ENCODE results near the gene C5AR2. TPM values are rescaled to one million over a fixed set of nuclear protein-coding genes. Genes with fewer than 3 reads are reported as not detected.

Gene C5AR2
- total RNA-seq, 1 experiment from 2014 or later: not detected

DNA sequence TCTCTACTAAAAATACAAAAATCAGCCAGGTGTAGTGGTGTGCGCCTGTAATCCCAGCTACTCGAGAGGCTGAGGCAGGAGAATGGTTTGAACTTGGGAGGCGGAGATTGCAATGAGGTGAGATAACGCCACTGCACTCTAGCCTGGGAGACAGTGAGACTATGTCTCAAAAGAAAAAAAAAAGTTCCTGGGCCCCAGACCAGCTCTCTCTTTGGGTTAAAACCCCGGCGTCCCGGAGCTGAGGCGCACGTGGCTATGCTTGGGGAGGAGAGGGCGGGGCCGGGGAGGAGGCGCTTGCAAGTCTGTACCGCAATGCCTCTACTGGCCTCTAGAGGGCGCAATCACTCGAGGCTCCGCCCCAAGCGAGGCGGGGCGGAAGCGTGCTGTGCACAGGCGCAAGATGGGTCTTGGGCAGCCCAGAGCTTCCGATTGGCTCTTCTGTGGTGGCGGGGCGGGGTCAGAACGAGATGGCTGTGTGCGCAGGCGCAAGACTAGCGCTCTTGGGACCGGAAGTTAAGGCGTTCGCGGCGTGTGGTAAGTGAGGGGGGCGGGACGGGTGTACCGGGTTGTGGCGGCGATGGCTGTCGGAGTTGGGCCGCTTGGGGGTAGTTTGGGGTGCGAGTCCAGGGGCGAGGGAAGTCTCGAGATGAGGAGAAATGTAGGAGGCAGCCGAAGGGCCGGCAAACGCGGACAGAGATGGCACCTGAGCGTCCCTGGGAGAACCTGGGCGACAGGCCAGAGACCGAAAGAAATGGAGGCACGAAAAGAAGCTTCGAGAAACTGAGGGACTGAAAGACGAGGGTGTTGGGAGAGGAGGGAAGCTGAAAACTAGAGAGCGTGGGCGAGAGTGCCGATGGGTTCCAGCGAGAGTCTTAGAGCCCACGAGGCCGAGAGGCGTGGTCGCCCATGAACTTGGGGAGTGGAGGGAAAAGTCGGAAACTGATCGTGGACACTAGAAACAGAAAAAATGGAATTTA is 17.1 kb downstream of the C5AR2 start, which contains the start of gene DHX34:
Gene DHX34 (plus strand): TSS at position 497 of the 977 bp plus-strand sequence. CDS start 3,716 bp downstream, outside the sequence.
- Histone ChIP-seq H3K9me3 (ENCODE audit: low read length) (no peaks in the 10 kb centered on the region), H2AFZ (ENCODE audit: low read length) (peak within 1 kb of the TSS; percentile 68), H3K4me1 (ENCODE audit: low read length) (peaks cover 30% of the 10 kb centered on the region), H3K4me2 (ENCODE audit: low read depth, low read length, poor library complexity, severe bottlenecking) (peak within 1 kb of the TSS; percentile 88), H3K79me2 (ENCODE audit: low read length) (peaks cover 46% of the 10 kb centered on the region), H3K36me3 (ENCODE audit: insufficient read depth, low read length) (peaks cover 19% of the 10 kb centered on the region; the same call in 1 of the 2 replicates), H4K20me1 (ENCODE audit: insufficient read depth, low read depth, low read length) (no peaks in the 10 kb centered on the region), H3K9me2 (replicated peaks; ENCODE audit: insufficient read depth, low read length) (no peaks in the 10 kb centered on the region), H3K4me3 (ENCODE audit: low read length) (peak within 1 kb of the TSS; percentile 87), H3K9ac (ENCODE audit: low read length) (peak within 1 kb of the TSS; percentile 95), H3K27ac (ENCODE audit: low read length) (peak within 1 kb of the TSS; percentile 56), H3K27me3 (ENCODE audit: low read length) (no peaks in the 10 kb centered on the region)
- DNase-seq: peak; percentile 100

DNA sequence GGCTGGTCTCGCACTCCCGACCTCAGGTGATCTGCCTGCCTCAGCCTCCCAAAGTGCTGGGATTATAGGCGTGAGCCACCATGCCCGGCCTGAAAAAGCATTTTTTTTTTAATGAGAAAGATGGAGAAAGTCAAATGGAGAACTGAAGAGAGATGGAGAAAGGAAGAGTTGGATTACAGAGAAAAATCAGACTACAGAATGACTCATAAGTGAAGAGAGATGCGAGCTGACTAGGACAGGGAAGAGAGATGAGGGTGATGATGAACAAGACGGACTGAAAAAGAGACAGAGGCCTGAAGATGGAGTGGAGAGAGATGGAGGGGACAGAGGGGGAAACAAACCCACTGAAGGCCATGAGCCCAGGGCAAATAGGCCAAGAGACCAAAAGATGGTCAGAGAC is 18.7 kb downstream of the C5AR2 start:
- no peaks in the 10 kb centered on the region for H3K27me3 ChIP-seq (ENCODE audit: low read length)
- H3K36me3 ChIP-seq (ENCODE audit: insufficient read depth, low read length): peaks cover 19% of the 10 kb centered on the region; the same call in 1 of the 2 replicates
- H3K27ac ChIP-seq (ENCODE audit: low read length): no peak overlapping the region
- no peak overlapping the region for H2AFZ ChIP-seq (ENCODE audit: low read length)
- H3K4me3 ChIP-seq (ENCODE audit: low read length): peak overlapping the region; percentile 87; the same call in 1 of the 2 replicates
- H3K9me3 ChIP-seq (ENCODE audit: low read length): no peaks in the 10 kb centered on the region
- H3K9ac ChIP-seq (ENCODE audit: low read length): peak overlapping the region; percentile 12; the same call in 1 of the 2 replicates
- H3K9me2 ChIP-seq (replicated peaks; ENCODE audit: insufficient read depth, low read length): no peaks in the 10 kb centered on the region
- peak overlapping the region; percentile 88 for H3K4me2 ChIP-seq (ENCODE audit: low read depth, low read length, poor library complexity, severe bottlenecking)
- H3K79me2 ChIP-seq (ENCODE audit: low read length): peaks cover 50% of the 10 kb centered on the region
- peaks cover 30% of the 10 kb centered on the region for H3K4me1 ChIP-seq (ENCODE audit: low read length)
- no peak for DNase-seq
- no peaks in the 10 kb centered on the region for H4K20me1 ChIP-seq (ENCODE audit: insufficient read depth, low read depth, low read length)

DNA sequence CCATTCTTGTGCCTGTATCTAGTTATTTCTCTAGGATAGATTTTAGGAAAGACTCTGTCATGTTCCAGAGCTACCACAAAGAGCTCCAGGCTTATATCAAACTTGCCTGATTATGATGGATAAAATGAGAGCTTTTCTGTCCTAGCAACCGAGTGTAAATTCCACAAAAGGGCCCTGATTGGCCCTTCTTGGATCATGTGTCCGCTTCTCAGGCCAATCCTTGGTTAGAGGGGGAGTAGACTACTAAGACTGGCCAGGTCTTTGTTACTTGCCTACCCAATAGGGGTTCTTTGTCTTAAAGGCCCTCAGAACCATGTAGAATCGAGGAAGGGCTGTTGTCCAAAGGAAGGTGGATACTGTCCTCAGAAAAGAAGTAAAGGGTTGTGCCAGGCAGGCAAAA is 19.6 kb downstream of the C5AR2 start:
- no peaks in the 10 kb centered on the region for H3K27me3 ChIP-seq (ENCODE audit: low read length)

DNA sequence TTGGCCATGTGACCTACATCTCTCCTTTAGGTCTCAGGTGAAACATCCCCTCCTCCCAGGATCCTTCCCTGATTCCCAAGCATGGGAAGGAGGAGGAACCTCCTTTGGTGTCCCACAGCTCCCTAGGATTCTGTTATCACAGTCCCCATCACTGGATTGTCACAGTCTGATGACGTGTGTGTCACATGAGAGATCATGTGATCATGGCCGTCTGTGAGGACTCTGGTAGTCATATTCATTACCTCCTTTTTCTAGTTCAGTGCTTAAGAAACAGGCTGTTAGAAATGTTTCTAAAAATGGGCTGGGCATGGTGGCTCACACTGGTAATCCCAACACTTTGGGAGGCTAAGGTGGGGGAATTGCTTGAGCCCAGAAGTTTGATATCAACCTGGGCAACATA is 20.1 kb downstream of the C5AR2 start:
- no peak for DNase-seq
- 0 out of 2 replicates have a peak, but pooled peaks cover 4% of the 10 kb centered on the region for H4K20me1 ChIP-seq (ENCODE audit: insufficient read depth, low read depth, low read length)
- no peaks in the 10 kb centered on the region for H3K27me3 ChIP-seq (ENCODE audit: low read length)
- no peak overlapping the region for H3K4me2 ChIP-seq (ENCODE audit: low read depth, low read length, poor library complexity, severe bottlenecking)
- no peak overlapping the region for H3K27ac ChIP-seq (ENCODE audit: low read length)
- H3K79me2 ChIP-seq (ENCODE audit: low read length): peaks cover 50% of the 10 kb centered on the region
- no peak overlapping the region for H2AFZ ChIP-seq (ENCODE audit: low read length)
- H3K36me3 ChIP-seq (ENCODE audit: insufficient read depth, low read length): peaks cover 28% of the 10 kb centered on the region; the same call in 1 of the 2 replicates
- no peak overlapping the region for H3K9ac ChIP-seq (ENCODE audit: low read length)
- no peaks in the 10 kb centered on the region for H3K9me3 ChIP-seq (ENCODE audit: low read length)
- peaks cover 24% of the 10 kb centered on the region for H3K4me1 ChIP-seq (ENCODE audit: low read length)
- no peaks in the 10 kb centered on the region for H3K9me2 ChIP-seq (replicated peaks; ENCODE audit: insufficient read depth, low read length)
- H3K4me3 ChIP-seq (ENCODE audit: low read length): no peak overlapping the region

More for the DNA sequence above, 19.6 kb downstream of the C5AR2 start:
- H3K36me3 ChIP-seq (ENCODE audit: insufficient read depth, low read length): peaks cover 24% of the 10 kb centered on the region; the same call in 1 of the 2 replicates
- H3K9me3 ChIP-seq (ENCODE audit: low read length): no peaks in the 10 kb centered on the region
- H3K4me2 ChIP-seq (ENCODE audit: low read depth, low read length, poor library complexity, severe bottlenecking): no peak overlapping the region
- peak; percentile 76 for DNase-seq
- no peak overlapping the region for H3K9ac ChIP-seq (ENCODE audit: low read length)
- peaks cover 50% of the 10 kb centered on the region for H3K79me2 ChIP-seq (ENCODE audit: low read length)
- H3K9me2 ChIP-seq (replicated peaks; ENCODE audit: insufficient read depth, low read length): no peaks in the 10 kb centered on the region
- H3K27ac ChIP-seq (ENCODE audit: low read length): no peak overlapping the region
- H3K4me1 ChIP-seq (ENCODE audit: low read length): peaks cover 28% of the 10 kb centered on the region
- H2AFZ ChIP-seq (ENCODE audit: low read length): no peak overlapping the region
- H3K4me3 ChIP-seq (ENCODE audit: low read length): no peak overlapping the region
- H4K20me1 ChIP-seq (ENCODE audit: insufficient read depth, low read depth, low read length): no peaks in the 10 kb centered on the region

DNA sequence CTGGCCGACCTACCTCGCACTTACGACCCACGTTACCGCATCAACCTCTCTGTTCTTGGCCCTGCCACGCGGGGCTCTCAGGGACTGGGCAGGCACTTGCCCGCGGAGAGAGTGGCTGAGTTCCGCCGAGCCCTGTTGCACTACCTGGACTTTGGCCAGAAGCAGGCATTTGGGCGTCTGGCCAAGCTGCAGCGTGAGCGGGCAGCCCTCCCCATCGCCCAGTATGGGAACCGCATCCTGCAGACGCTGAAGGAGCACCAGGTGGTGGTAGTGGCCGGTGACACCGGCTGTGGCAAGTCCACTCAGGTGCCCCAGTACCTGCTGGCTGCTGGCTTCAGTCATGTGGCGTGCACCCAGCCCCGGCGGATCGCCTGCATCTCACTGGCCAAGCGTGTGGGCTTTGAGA is 21.3 kb downstream of the C5AR2 start:
- H3K4me2 ChIP-seq (ENCODE audit: low read depth, low read length, poor library complexity, severe bottlenecking): no peak overlapping the region
- no peak overlapping the region for H3K27ac ChIP-seq (ENCODE audit: low read length)
- H3K4me3 ChIP-seq (ENCODE audit: low read length): no peak overlapping the region
- H4K20me1 ChIP-seq (ENCODE audit: insufficient read depth, low read depth, low read length): 0 out of 2 replicates have a peak, but pooled peaks cover 6% of the 10 kb centered on the region
- no peaks in the 10 kb centered on the region for H3K27me3 ChIP-seq (ENCODE audit: low read length)
- DNase-seq: no peak
- no peak overlapping the region for H2AFZ ChIP-seq (ENCODE audit: low read length)
- H3K79me2 ChIP-seq (ENCODE audit: low read length): peaks cover 56% of the 10 kb centered on the region
- no peaks in the 10 kb centered on the region for H3K9me2 ChIP-seq (replicated peaks; ENCODE audit: insufficient read depth, low read length)
- no peak overlapping the region for H3K9ac ChIP-seq (ENCODE audit: low read length)
- peaks cover 24% of the 10 kb centered on the region for H3K4me1 ChIP-seq (ENCODE audit: low read length)
- H3K36me3 ChIP-seq (ENCODE audit: insufficient read depth, low read length): peaks cover 40% of the 10 kb centered on the region
- no peaks in the 10 kb centered on the region for H3K9me3 ChIP-seq (ENCODE audit: low read length)

DNA sequence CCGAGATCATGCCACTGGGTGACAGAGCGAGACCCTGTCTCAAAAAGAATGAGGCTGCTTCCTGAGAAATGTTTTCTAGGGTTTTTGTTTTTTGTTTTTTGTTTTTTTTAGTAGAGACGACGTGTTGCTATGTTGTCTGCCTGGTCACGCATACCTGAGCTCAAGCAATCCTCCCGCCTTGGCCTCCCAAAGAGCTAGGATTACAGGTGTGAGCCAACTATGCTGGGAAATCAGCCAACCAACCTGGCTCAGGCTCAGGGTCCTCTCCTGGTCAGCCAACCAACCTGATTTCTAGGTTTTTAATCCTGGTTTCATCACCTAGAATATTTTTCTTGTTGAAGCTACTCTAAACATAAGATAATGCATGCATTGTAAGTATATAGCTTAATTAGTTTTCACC is 24.9 kb downstream of the C5AR2 start:
- no peak overlapping the region for H3K27ac ChIP-seq (ENCODE audit: low read length)
- no peak overlapping the region for H3K4me3 ChIP-seq (ENCODE audit: low read length)
- DNase-seq: no peak
- no peak overlapping the region for H2AFZ ChIP-seq (ENCODE audit: low read length)
- H3K27me3 ChIP-seq (ENCODE audit: low read length): no peaks in the 10 kb centered on the region
- H3K9me2 ChIP-seq (replicated peaks; ENCODE audit: insufficient read depth, low read length): no peaks in the 10 kb centered on the region
- no peak overlapping the region for H3K4me2 ChIP-seq (ENCODE audit: low read depth, low read length, poor library complexity, severe bottlenecking)
- H4K20me1 ChIP-seq (ENCODE audit: insufficient read depth, low read depth, low read length): 0 out of 2 replicates have a peak, but pooled peaks cover 6% of the 10 kb centered on the region
- no peaks in the 10 kb centered on the region for H3K9me3 ChIP-seq (ENCODE audit: low read length)
- no peak overlapping the region for H3K9ac ChIP-seq (ENCODE audit: low read length)
- peaks cover 38% of the 10 kb centered on the region for H3K79me2 ChIP-seq (ENCODE audit: low read length)
- H3K36me3 ChIP-seq (ENCODE audit: insufficient read depth, low read length): peaks cover 53% of the 10 kb centered on the region
- H3K4me1 ChIP-seq (ENCODE audit: low read length): 0 out of 2 replicates have a peak, but pooled peaks cover 1% of the 10 kb centered on the region

DNA sequence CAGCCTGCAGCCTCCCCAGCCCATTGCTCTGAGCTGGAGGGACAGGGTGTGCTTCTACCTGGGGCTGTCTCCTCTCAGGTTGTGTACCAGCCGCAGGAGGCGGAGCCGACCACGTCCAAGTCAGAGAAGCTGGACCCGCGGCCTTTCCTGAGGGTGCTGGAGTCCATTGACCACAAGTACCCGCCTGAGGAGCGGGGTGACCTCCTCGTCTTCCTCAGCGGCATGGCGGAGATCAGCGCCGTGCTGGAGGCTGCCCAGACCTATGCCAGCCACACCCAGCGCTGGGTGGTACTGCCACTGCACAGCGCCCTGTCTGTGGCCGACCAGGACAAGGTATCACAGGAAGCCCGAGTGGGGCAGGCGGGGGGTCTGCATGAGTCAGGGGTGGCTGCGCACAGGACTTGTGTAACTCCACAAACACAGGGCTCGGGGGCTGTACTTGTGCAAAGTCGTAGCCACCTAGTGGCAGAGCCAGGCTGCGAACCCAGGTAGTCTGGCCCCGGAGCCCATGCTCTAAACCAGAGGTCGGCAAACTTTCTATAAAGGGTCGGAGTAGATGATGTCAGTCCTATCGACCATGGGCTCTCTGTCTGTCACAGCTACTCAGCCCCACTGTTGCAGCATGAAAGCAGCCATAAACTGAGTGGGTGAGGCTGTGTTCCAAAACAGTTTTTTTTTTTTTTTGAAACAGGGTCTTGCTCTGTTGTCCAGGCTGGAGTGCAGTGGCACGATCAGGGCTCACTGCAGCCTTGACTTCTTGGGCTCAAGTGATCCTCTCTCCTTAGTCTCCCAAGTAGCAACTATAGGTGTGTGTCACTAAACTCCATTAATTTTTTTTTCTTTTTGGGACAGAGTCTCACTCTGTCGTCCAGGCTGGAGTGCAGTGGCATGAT is 26.1 kb downstream of the C5AR2 start:
- H2AFZ ChIP-seq (ENCODE audit: low read length): no peak overlapping the region
- H3K4me1 ChIP-seq (ENCODE audit: low read length): no peaks in the 10 kb centered on the region
- no peak overlapping the region for H3K4me2 ChIP-seq (ENCODE audit: low read depth, low read length, poor library complexity, severe bottlenecking)
- peaks cover 43% of the 10 kb centered on the region for H3K36me3 ChIP-seq (ENCODE audit: insufficient read depth, low read length)
- peaks cover 27% of the 10 kb centered on the region for H3K79me2 ChIP-seq (ENCODE audit: low read length)
- H3K27ac ChIP-seq (ENCODE audit: low read length): no peak overlapping the region
- H3K9me2 ChIP-seq (replicated peaks; ENCODE audit: insufficient read depth, low read length): no peaks in the 10 kb centered on the region
- no peaks in the 10 kb centered on the region for H3K9me3 ChIP-seq (ENCODE audit: low read length)
- H4K20me1 ChIP-seq (ENCODE audit: insufficient read depth, low read depth, low read length): 0 out of 2 replicates have a peak, but pooled peaks cover 6% of the 10 kb centered on the region
- DNase-seq: peak; percentile 51
- H3K9ac ChIP-seq (ENCODE audit: low read length): no peak overlapping the region
- H3K27me3 ChIP-seq (ENCODE audit: low read length): no peaks in the 10 kb centered on the region
- no peak overlapping the region for H3K4me3 ChIP-seq (ENCODE audit: low read length)
